HEK293T (cell line): ENCODE measurements around the gene MUC15.

Source experiments
- LEF1 ChIP-seq: fragments of 450-650 bp; IDR thresholded peaks from 2 replicates; pipeline ENCODE4 v1.6.1; 2017; ENCODE audit warnings: mild to moderate bottlenecking, borderline replicate concordance
- NFRKB ChIP-seq: fragments of 450-650 bp; IDR thresholded peaks from 2 replicates; pipeline ENCODE4 v1.6.1; 2016; ENCODE audit warnings: mild to moderate bottlenecking, moderate library complexity
- SP1 ChIP-seq: fragments of 450-650 bp; IDR thresholded peaks from 2 replicates; pipeline ENCODE4 v1.6.1; 2017
- SUZ12 ChIP-seq: fragments of 450-650 bp; IDR thresholded peaks from 2 replicates; pipeline ENCODE4 v1.6.1; 2016; ENCODE audit warnings: mild to moderate bottlenecking
- TARDBP ChIP-seq: fragments of 450-650 bp; IDR thresholded peaks from 2 replicates; pipeline ENCODE4 v1.6.1; 2016

DNA sequence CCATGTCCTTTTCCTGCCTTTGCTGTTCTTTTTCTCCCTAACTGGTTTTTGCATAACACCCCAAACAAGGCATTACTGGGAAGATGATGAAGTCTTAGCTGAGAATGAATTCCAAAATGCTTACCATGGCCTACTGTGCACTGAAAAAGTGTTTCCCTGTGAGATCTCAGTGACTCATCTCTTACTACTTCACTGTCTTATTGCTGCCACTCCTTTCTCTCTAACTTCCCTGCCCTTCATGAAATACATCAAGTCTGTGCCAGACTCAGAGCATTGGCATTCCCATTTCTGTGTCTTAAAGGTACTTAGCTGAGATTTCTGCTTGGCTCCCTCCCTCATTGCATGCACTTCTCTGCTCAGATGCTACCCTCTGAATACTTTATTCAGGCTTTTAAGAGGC lies 49.1 kb upstream of the MUC15 start:
- TF ChIP-seq SUZ12, result no peak
- TF ChIP-seq TARDBP, result no peak
- TF ChIP-seq LEF1, result no peak
- TF ChIP-seq SP1, result no peak
- TF ChIP-seq NFRKB, result no peak
